Sigmoid colon (tissue), 7 donors: ENCODE measurements around the gene SF3A1. TPM values are rescaled to one million over a fixed set of nuclear protein-coding genes. Genes with fewer than 3 reads are reported as not detected.

Experiments
- DNase-seq: peaks from one replicate; pipeline ENCODE4 v3.0.0-alpha.2; 2019
- H3K27ac ChIP-seq, 4 donors: fragments of 200-600 bp; sonication (generic); one replicate each; pipeline ENCODE4 v1.5.1; 2016 to 2019; ENCODE audit warnings: mild to moderate bottlenecking in 1 of 4
- H3K27me3 ChIP-seq, 3 donors: fragments of 200-600 bp; sonication (generic); one replicate each; pipeline ENCODE4 v1.5.1; 2019; ENCODE audit warnings: mild to moderate bottlenecking in 1 of 3
- H3K36me3 ChIP-seq, 4 donors: fragments of 200-600 bp; sonication (generic); one replicate each; pipeline ENCODE4 v1.5.1; 2016 to 2019
- H3K4me1 ChIP-seq, 4 donors: fragments of 200-600 bp; sonication (generic); one replicate each; pipeline ENCODE4 v1.5.1; 2017 to 2019
- H3K4me3 ChIP-seq, 4 donors: fragments of 200-600 bp; sonication (generic); one replicate each; pipeline ENCODE4 v1.5.1; 2017 to 2019; ENCODE audit warnings: mild to moderate bottlenecking in 2 of 4, moderate library complexity in 1 of 4
- H3K9me3 ChIP-seq, 4 donors: fragments of 200-600 bp in 3 of 4; sonication (generic) in 3 of 4; one replicate each; pipeline versions ENCODE4 v1.5.1 to v1.6.1; 2013 to 2019
- CTCF ChIP-seq, 4 experiments: fragments of 450-650 bp in 3 of 4; fragments of 200-600 bp in 1 of 4; IDR thresholded peaks; one replicate each; pipeline ENCODE4 v1.5.1; 2016 to 2019; ENCODE audit warnings: antibody characterized with exemption in 4 of 4, mild to moderate bottlenecking in 3 of 4, moderate library complexity in 2 of 4
- EP300 ChIP-seq, 4 donors: sonication (generic); formaldehyde crosslinking; IDR thresholded peaks; one replicate each; pipeline ENCODE4 v1.6.1; 2017; ENCODE audit warnings: antibody characterized with exemption in 4 of 4
- POLR2A ChIP-seq, 2 donors: fragments of 450-650 bp; IDR thresholded peaks; one replicate each; pipeline ENCODE4 v1.6.1; 2016; ENCODE audit warnings: antibody characterized with exemption in 2 of 2, mild to moderate bottlenecking in 2 of 2, moderate library complexity in 2 of 2
- POLR2AphosphoS5 ChIP-seq, 4 donors: sonication (generic); formaldehyde crosslinking; IDR thresholded peaks; one replicate each; pipeline ENCODE4 v1.6.1; 2017; ENCODE audit warnings: antibody characterized with exemption in 4 of 4
- WGBS, 2 donors: extraction: QIAGEN DNeasy Blood & Tissue Kit; methylation state at CpG; one replicate each; pipeline ENCODE4 v1.1.7; 2013; 5-methylcytosine and 5-hydroxymethylcytosine counted together
- intact Hi-C: fragments of 100-400 bp; cut with DNase I; formaldehyde crosslinking; loops from one replicate; pipeline ENCODE4 v1.15.1; 2023
- polyA plus RNA-seq, 3 donors: library from polyadenylated mRNA; stranded (reverse); fragments of 200-250 nt; gene quantifications; one replicate each; pipeline ENCODE4 v1.2.3, GENCODE V29; 2013
- total RNA-seq, 4 donors: library from RNA; depleted of rRNA; stranded (reverse); fragments of >200 nt; gene quantifications; one replicate each; pipeline ENCODE4 v1.1.0, GENCODE V29; 2016
- donor health status: healthy with polysubstance abuse.
- donor health status: Bipolar disorder and iron deficiency.
- donor health status: healthy.

The SF3A1 gene
- total and polyA plus RNA-seq, 7 donors, result 17.4 to 61.5 (median 25.7) TPM

GRCh38 chr22:30326706-30327362, 29.9 kb downstream of the SF3A1 start, which contains the start of gene TBC1D10A:
TSS of gene TBC1D10A (minus strand) at chr22:30326941. CDS start at chr22:30326881, 60 bp downstream.
- H3K4me1 ChIP-seq, result peaks cover 0 to 48% (median 44%) of the 10 kb centered on the region in 4 donors
- 0 to 1% methylated on average over 69 of the region's 69 CpGs for WGBS, 2 donors

GRCh38 chr22:30326255-30326705, 30.4 kb downstream of the SF3A1 start:
- Histone ChIP-seq H3K27me3 (no peaks in the 10 kb centered on the region), H3K4me3 (peak overlapping the region; percentile 83 to 100 (median 96)), H3K36me3 (peaks cover 0 to 13% (median 1%) of the 10 kb centered on the region in 4 donors), H3K9me3 (no peaks in the 10 kb centered on the region), H3K4me1 (peaks cover 0 to 54% (median 49%) of the 10 kb centered on the region in 4 donors), H3K27ac (peak overlapping the region; percentile 91 to 98 (median 92))
- intact Hi-C loops, result loop anchor here (1.0 to 2.0 kb wide), 2 partner anchors 31 to 38 kb away; partner anchors contain the start of genes CCDC157 and SF3A1
- no peak for TF ChIP-seq EP300 (IDR thresholded peaks at IDR 0.05)
- no peak for TF ChIP-seq POLR2AphosphoS5 (IDR thresholded peaks at IDR 0.05)
- TF ChIP-seq CTCF (IDR thresholded peaks at IDR 0.05), result no peak
- TF ChIP-seq POLR2A (IDR thresholded peaks at IDR 0.05), result no peak
- WGBS, 2 donors, result 1% methylated on average over 34 of the region's 34 CpGs
- DNase-seq, result peak; percentile 78

More at GRCh38 chr22:30326706-30327362, 29.9 kb downstream of the SF3A1 start, which contains the start of gene TBC1D10A:
- TF ChIP-seq POLR2A (IDR thresholded peaks at IDR 0.05) (peak; percentile 68 to 75), POLR2AphosphoS5 (IDR thresholded peaks at IDR 0.05) (peak; percentile 65 to 93 (median 90)), EP300 (IDR thresholded peaks at IDR 0.05) (no peak), CTCF (IDR thresholded peaks at IDR 0.05) (no peak)
- DNase-seq, result peak; percentile 94
- Histone ChIP-seq H3K4me3 (peak within 1 kb of the TSS; percentile 83 to 100 (median 96)), H3K36me3 (peaks cover 0 to 18% (median 4%) of the 10 kb centered on the region in 4 donors), H3K9me3 (no peaks in the 10 kb centered on the region), H3K27me3 (no peaks in the 10 kb centered on the region), H3K27ac (peak within 1 kb of the TSS; percentile 91 to 98 (median 92))
- intact Hi-C loops, result loop anchor here (1.0 to 2.0 kb wide), 2 partner anchors 30 to 39 kb away; partner anchors contain the start of genes CCDC157 and SF3A1

GRCh38 chr22:30325724-30326254, 30.9 kb downstream of the SF3A1 start:
- WGBS, 2 donors, result 27 to 39% methylated on average over 14 of the region's 14 CpGs
- Histone ChIP-seq H3K4me3 (peak overlapping the region; percentile 83 to 100 (median 96)), H3K27me3 (no peaks in the 10 kb centered on the region), H3K27ac (peak overlapping the region; percentile 91 to 98 (median 92)), H3K4me1 (peaks cover 0 to 59% (median 54%) of the 10 kb centered on the region in 4 donors), H3K9me3 (no peaks in the 10 kb centered on the region), H3K36me3 (peaks cover 0 to 12% (median 0%) of the 10 kb centered on the region in 4 donors)
- intact Hi-C loops, result loop anchor here (1.0 to 2.0 kb wide), 3 partner anchors 31 to 61 kb away; partner anchors contain the start of genes CCDC157, RNF215 and SF3A1
- no peak for DNase-seq
- TF ChIP-seq POLR2AphosphoS5 (IDR thresholded peaks at IDR 0.05), result no peak
- no peak for TF ChIP-seq POLR2A (IDR thresholded peaks at IDR 0.05)
- TF ChIP-seq EP300 (IDR thresholded peaks at IDR 0.05), result no peak
- TF ChIP-seq CTCF (IDR thresholded peaks at IDR 0.05), result no peak

GRCh38 chr22:30325065-30325720, 31.5 kb downstream of the SF3A1 start:
- intact Hi-C loops, result loop anchor here (2.0 kb wide), 1 partner anchor 62 kb away; the partner anchor contains the start of gene RNF215

More at GRCh38 chr22:30325065-30325720, 31.5 kb downstream of the SF3A1 start:
- TF ChIP-seq POLR2AphosphoS5 (IDR thresholded peaks at IDR 0.05) (peak in 3 of 4 donors; percentile 45 to 53 (median 50)), EP300 (IDR thresholded peaks at IDR 0.05) (no peak)
- H3K4me1 ChIP-seq, result peaks cover 0 to 65% (median 58%) of the 10 kb centered on the region in 4 donors
- WGBS, 2 donors, result 34 to 58% methylated on average over 5 of the region's 5 CpGs
- DNase-seq, result peak; percentile 83
- no peaks in the 10 kb centered on the region for H3K27me3 ChIP-seq
- H3K4me3 ChIP-seq, result peak overlapping the region; percentile 83 to 100 (median 96)
- peaks cover 0 to 13% (median 0%) of the 10 kb centered on the region in 4 donors for H3K36me3 ChIP-seq
- H3K27ac ChIP-seq, result peak overlapping the region; percentile 91 to 98 (median 92)
- H3K9me3 ChIP-seq, result no peaks in the 10 kb centered on the region
